GM19240 (cell line): Measurements from ENCODE around the gene CYP4F11.
"Not testable (repeated sequence)": the region's sequence is repeated elsewhere in the genome, so short reads cannot be mapped to it uniquely, and the experiment has no call there.

Experiments used
- DNase-seq: peaks from one replicate; pipeline ENCODE4 v3.0.0; 2011; ENCODE audit warnings: low spot score; ENCODE audit not compliant: insufficient read length

Gene CYP4F11

DNA sequence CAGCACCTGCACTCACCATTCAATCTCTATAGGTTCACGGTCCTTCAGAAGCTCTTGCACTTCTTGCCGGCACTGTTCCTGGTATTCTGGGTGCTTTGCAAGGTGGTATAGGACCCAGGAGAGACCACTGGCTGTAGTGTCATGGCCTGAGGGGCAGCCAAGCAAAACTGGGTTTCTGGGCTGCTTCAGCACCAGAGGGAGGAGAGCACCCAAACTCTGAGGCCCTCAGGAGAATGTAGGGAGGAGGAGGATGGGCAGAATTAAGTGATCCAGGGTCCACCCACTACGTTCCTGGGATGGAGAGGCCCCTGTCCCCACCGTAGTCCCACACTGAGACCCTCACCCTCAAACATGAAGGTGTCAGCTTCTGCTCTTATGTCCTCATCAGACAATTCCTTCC is 12.3 kb downstream of the CYP4F11 start:
- DNase-seq, result no peak

- DNase-seq, result no peak
Observed at GRCh38 chr19:15919243-15919642, 15.1 kb downstream of the CYP4F11 start.

DNA sequence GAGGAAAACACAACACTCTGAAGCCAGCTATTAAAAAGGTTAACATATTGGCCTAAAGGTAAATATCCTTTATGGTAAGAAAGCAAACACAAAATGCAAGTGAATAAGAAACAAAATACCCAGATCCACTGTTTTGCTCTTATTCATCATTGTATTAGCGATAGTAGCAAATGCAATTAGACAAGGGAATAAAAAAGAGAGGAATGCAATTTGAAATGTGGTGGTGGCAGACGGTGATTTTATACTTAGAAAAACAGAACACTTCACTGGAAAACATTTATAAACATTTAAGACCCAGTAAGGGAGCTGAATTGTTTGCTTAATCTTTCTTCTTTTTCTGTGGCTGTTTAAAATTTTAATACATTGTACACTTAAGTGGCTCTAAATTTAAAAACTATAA is 19.2 kb downstream of the CYP4F11 start:
- DNase-seq, result no peak

DNA sequence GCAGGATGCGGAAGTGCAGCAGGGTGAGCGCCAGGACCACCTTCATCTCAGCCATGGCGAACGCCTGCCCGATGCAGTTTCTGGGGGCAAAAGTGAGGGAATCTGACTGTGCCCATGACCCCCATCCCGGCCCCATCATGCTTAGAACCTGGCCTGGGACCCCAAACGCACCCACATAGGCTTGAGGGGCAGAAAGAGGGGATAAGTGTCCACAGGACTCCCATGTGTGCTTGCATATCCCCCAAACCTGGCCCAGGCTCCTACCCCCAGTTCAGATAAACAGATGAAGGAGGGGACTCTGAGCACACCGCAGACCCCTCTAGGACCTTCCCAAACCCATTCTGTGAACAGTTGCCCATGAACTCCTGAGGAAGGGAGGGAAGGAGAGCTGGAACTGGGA is 20.5 kb downstream of the CYP4F11 start:
- DNase-seq, result no peak

DNA sequence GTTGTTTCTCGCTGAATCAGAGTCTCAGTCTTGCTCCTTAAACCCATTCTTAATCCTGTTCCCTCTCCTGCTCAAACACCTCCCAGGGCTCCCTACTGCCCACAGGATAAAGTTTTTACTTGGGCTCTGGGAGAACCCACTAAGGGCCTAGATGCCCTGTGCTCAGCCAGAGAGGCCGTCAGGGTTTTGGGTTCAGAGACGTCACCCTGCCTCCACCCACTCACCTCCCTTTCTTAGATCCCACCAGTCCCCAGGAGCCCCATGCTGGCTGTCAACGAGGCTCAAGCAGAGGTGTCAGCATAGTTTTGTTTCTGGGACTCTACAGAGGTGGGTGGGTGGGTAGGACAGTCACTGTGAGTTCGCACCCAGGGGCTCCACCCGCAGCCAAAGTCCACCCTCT is 20.9 kb downstream of the CYP4F11 start:
- DNase-seq, result no peak

DNA sequence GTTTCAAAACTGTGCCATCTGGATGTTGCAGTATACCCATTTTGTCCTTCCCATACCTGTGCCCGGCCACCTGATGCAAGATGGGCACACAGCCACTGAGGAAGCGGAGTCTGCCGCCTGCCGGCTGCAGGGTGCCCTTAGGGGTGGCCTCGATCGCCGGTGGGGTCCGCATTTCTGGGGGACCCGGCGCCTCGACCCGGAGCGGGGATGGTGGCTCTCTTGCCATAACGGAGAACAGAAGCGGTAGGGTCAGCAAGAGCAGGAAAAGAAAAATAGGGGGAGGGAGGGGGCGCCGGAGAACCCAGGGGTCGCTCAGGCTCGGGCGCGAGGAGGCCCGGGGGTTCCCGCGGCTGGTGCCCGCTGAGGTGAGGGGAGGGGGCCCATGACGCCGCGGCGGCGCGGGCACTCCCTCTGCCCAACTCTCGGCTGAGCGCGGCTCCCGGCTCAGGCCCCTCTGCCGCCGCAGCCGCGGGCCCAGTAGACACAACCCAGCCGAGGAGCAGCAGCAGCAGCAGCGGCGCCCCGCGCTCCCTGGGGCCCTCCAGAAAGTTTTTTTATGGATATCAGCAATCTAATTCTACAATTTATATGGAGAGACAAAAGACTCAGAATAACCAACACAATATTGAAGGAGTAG is 22.6 kb downstream of the CYP4F11 start:
- no peak for DNase-seq

DNA sequence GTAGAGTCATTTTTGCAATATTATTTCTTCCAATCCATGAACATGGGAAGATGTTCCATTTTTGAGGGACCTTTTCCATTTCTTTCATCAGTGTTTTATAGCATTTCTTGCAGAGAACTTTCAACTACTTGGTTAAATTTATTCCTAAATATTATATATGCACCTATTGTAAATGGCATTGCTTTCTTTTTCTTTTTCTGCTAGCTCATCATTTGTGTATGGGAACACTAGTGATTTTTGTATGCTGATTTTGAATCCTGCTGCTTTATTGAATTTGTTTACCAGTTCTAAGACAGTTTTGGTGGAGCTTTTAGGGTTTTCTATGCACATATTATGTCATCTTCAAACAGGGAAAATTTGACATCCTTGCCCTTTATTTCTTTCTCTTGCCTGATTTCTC is 29.3 kb downstream of the CYP4F11 start:
- DNase-seq, result no peak

DNA sequence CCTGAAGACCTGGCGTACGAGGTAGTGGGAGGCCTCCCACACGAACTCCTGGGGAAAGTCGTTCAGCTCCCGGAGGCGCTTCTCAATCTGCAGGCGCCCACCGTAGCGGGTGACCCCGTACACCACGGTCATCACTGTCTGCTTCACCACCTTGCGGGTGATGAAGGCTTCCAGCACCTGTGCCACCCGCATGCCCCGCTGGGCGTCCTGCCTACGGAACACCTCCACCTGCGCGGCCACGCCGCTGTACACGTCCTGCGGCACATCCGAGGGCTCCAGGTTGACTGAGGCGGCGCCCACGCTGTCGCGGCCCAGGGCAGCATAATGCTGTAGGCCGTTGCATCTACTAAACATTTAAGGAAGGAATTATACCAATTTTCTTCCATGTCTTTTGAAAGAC is 31.4 kb downstream of the CYP4F11 start:
- DNase-seq, result not testable (repeated sequence)

GRCh38 chr19:15902254-15902653 is 32.1 kb downstream of the CYP4F11 start:
- DNase-seq, result no peak

- no peak for DNase-seq
Observed at GRCh38 chr19:15900504-15900903, 33.8 kb downstream of the CYP4F11 start.

DNA sequence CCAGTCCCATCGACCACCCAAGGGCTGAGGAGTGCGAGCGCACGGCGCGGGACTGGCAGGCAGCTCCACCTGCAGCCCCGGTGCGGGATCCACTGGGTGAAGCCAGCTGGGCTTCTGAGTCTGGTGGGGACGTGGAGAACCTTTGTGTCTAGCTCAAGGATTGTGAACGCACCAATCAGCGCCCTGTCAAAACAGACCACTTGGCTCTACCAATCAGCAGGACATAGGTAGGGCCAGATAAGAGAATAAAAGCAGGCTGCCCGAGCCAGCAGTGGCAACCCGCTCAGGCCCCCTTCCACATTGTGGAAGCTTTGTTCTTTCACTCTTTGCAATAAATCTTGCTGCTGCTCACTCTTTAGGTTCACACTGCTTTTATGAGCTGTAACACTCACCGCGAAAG is 34.3 kb downstream of the CYP4F11 start:
- not testable (repeated sequence) for DNase-seq

- not testable (repeated sequence) for DNase-seq
Observed at GRCh38 chr19:15899561-15899960, 34.8 kb downstream of the CYP4F11 start.

DNA sequence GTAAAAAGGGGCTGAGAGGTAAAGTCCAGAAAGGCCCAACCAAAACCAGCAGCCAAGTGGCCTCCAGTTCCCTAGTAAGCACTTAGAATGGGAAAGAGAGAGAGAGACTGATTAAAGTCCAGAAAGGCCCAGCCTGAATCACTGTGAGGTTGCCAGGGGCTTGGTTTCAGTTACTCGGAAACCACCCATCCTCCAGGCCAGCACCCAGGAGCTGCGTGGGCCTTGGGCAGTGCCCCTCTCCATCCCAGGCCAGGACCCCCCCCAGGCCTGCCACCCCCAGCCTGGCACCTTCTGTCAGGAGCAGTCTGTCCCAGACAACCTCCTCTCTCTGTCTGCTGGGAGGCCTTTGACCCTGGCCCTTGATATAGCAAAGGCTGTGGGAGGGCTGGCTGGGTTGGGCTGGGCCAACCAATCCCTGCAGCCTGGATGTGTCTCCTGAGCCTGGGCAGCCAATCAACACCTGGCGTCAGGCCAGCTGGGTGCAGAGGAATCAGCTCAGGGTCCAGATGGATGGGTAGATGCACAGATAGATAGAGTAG is 36.5 kb downstream of the CYP4F11 start, which contains the start of gene CYP4F2:
Gene CYP4F2 (minus strand): TSS at position 337 of the 539 bp plus-strand sequence. CDS start 463 bp downstream, outside the sequence.
- DNase-seq, result no peak

- no peak for DNase-seq
Observed at GRCh38 chr19:15897026-15897737, 37.1 kb downstream of the CYP4F11 start.

DNA sequence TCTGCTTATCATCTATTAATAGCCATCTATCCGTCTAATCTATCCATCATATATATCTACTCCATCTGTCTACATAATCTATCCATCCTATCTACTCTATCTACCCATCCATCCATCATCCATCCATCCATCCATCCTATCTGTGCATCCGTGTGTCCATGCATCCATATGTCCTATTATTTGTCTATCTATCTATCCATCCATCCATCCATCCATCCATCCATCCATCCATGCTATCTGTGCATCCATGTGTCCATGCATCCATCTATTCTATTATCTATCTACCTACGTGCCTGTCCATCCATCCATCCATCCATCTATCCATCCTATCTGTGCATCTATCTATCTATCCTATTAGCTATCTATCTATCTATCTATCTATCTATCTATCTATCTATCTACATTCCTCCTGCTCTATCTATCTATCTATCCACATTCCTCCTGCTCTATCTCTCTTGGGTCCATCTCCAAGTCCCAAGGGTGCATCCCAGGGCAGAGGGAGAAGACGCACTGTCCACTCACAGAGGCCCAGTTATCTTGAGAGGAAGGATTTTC is 38.4 kb downstream of the CYP4F11 start:
- no peak for DNase-seq

DNA sequence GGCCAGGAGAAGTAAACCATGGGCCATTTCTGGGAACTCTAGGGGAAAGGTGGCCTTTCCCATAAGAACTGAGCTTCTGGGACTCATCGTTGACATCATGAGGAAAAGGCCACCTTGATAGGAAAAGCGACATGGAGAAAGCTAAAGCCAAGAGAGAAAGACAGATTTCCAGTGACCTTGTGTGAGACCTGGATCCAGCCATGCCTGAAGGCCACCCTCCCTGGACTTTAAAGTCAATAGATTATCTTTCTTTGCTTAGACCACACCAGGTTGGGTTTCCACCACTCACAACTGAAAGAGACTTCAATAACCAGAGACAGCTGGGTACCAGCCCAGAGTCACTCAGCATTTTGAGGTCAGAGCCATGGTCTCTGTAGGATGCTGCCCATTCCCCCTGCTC is 40.0 kb downstream of the CYP4F11 start:
- DNase-seq, result no peak

GRCh38 chr19:15893477-15893876 is 40.9 kb downstream of the CYP4F11 start:
- no peak for DNase-seq

- no peak for DNase-seq
Observed at GRCh38 chr19:15892012-15892411, 42.3 kb downstream of the CYP4F11 start.

DNA sequence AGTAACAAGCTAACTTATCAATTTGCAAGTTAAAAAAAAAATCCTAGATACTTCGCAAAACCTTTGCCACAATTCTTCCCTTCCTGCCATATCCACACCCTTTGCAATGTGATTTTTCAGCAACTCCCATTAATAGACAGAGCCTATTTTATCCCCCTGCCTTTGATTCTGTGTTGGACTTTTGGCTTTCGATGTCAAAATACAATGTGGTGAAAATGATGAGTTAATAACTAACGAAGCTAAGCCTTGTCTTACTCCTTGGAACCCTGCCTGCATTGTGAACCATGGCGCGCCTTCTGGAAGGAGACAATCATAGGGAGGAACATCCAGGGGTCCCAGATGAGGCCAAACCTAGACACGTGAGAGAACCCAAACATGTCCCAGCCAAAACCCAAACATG is 42.9 kb downstream of the CYP4F11 start:
- no peak for DNase-seq

GRCh38 chr19:15889339-15889738 is 45.0 kb downstream of the CYP4F11 start:
- not testable (repeated sequence) for DNase-seq

- DNase-seq, result no peak
Observed at GRCh38 chr19:15885919-15886318, 48.4 kb downstream of the CYP4F11 start.

- DNase-seq, result no peak
Observed at GRCh38 chr19:15885167-15885566, 49.2 kb downstream of the CYP4F11 start.
